Body of pancreas (tissue), 4 donors: ENCODE measurements around the gene IL18RAP. TPM values are rescaled to one million over a fixed set of nuclear protein-coding genes. Genes with fewer than 3 reads are reported as not detected.

Source experiments
- ATAC-seq: fragments of 150-250 bp; one replicate; pipeline ENCODE4 v1.9.1; 2016
- DNase-seq, 4 donors: peaks; one replicate each; pipeline ENCODE4 v3.0.0-alpha.2; 2019
- H3K27ac ChIP-seq, 4 donors: fragments of 200-600 bp; sonication (generic); 1 replicate in 3 of 4; 2 replicates in 1 of 4; pipeline versions ENCODE4 v1.5.1 to v1.6.1; 2016 to 2019; ENCODE audit warnings: mild to moderate bottlenecking in 1 of 4, mixed read lengths in 1 of 4, moderate library complexity in 1 of 4
- H3K27me3 ChIP-seq, 2 donors: fragments of 200-600 bp; sonication (generic); one replicate each; pipeline ENCODE4 v1.6.0; 2016; ENCODE audit warnings: mild to moderate bottlenecking in 1 of 2
- H3K36me3 ChIP-seq, 2 donors: fragments of 200-600 bp; sonication (generic); replicated peaks in 1 of 2; 2 replicates each; pipeline ENCODE4 v1.5.1; 2016; ENCODE audit warnings: low read depth in 2 of 2; ENCODE audit not compliant: insufficient read depth in 1 of 2
- H3K4me1 ChIP-seq: fragments of 200-600 bp; sonication (generic); one replicate; pipeline ENCODE4 v1.6.0; 2016
- H3K4me3 ChIP-seq, 2 donors: fragments of 200-600 bp; sonication (generic); 1 replicate in 1 of 2; 2 replicates in 1 of 2; pipeline ENCODE4 v1.5.1; 2016 to 2019
- H3K9me3 ChIP-seq, 3 donors: fragments of 200-600 bp; sonication (generic); 1 replicate in 2 of 3; 2 replicates in 1 of 3; pipeline ENCODE4 v1.5.1; 2016
- CTCF ChIP-seq, 7 experiments: fragments of 450-650 bp in 4 of 7; fragments of 200-600 bp in 3 of 7; sonication (generic) in 3 of 7; IDR thresholded peaks; one replicate each; pipeline ENCODE4 v1.5.1; 2016 to 2019; ENCODE audit warnings: antibody characterized with exemption in 7 of 7
- POLR2A ChIP-seq, 3 donors: fragments of 450-650 bp; IDR thresholded peaks; one replicate each; pipeline ENCODE4 v1.6.1; 2016; ENCODE audit warnings: antibody characterized with exemption in 3 of 3, mild to moderate bottlenecking in 2 of 3
- WGBS, 2 donors: methylation state at CpG; one replicate each; pipeline ENCODE4 v1.1.5; 2017; 5-methylcytosine and 5-hydroxymethylcytosine counted together
- intact Hi-C: fragments of 100-400 bp; cut with DNase I; formaldehyde crosslinking; loops from one replicate; pipeline ENCODE4 v1.15.1; 2023
- total RNA-seq, 2 donors: library from RNA; depleted of rRNA; stranded (reverse); fragments of >200 nt; gene quantifications; one replicate each; pipeline ENCODE4 v1.1.0, GENCODE V29; 2016

The IL18RAP gene
- total RNA-seq, 2 donors from 2014 or later = 4.9 to 24.4 TPM

GRCh38 chr2:102392942-102393341 is 30.0 kb upstream of the IL18RAP start:
- DNase-seq (no peak), ATAC-seq (no peak)
- Histone ChIP-seq H3K4me1 (no peaks in the 10 kb centered on the region), H3K27me3 (no peaks in the 10 kb centered on the region), H3K27ac (no peak overlapping the region), H3K9me3 (no peaks in the 10 kb centered on the region), H3K4me3 (no peak overlapping the region), H3K36me3 (no peaks in the 10 kb centered on the region)
- TF ChIP-seq POLR2A (IDR thresholded peaks at IDR 0.05) (no peak), CTCF (IDR thresholded peaks at IDR 0.05) (no peak)
- intact Hi-C loops = no loop called here
- WGBS, 2 donors = 21 to 59% methylated on average over 1 of the region's 1 CpG

- H3K36me3 ChIP-seq = no peaks in the 10 kb centered on the region
- intact Hi-C loops = no loop called here
- no peak overlapping the region for H3K27ac ChIP-seq
- no peaks in the 10 kb centered on the region for H3K4me1 ChIP-seq
- ATAC-seq (no peak), DNase-seq (no peak)
- H3K4me3 ChIP-seq = no peak overlapping the region
- H3K9me3 ChIP-seq = no peaks in the 10 kb centered on the region
- TF ChIP-seq POLR2A (IDR thresholded peaks at IDR 0.05) (no peak), CTCF (IDR thresholded peaks at IDR 0.05) (no peak)
- H3K27me3 ChIP-seq = no peaks in the 10 kb centered on the region
- 23 to 46% methylated on average over 2 of the region's 2 CpGs for WGBS, 2 donors
Observed at GRCh38 chr2:102396012-102396411, 26.9 kb upstream of the IL18RAP start.

- Histone ChIP-seq H3K4me1 (no peaks in the 10 kb centered on the region), H3K9me3 (no peaks in the 10 kb centered on the region), H3K27ac (no peak overlapping the region), H3K36me3 (no peaks in the 10 kb centered on the region), H3K27me3 (no peaks in the 10 kb centered on the region), H3K4me3 (no peak overlapping the region)
- 75 to 82% methylated on average over 6 of the region's 6 CpGs for WGBS, 2 donors
- no peak for TF ChIP-seq POLR2A (IDR thresholded peaks at IDR 0.05)
- no peak for TF ChIP-seq CTCF (IDR thresholded peaks at IDR 0.05)
- intact Hi-C loops = no loop called here
- no peak for DNase-seq
- ATAC-seq = no peak
Observed at GRCh38 chr2:102397209-102397608, 25.8 kb upstream of the IL18RAP start.

GRCh38 chr2:102399499-102400141 is 23.3 kb upstream of the IL18RAP start:
- Histone ChIP-seq H3K4me1 (no peaks in the 10 kb centered on the region), H3K9me3 (no peaks in the 10 kb centered on the region), H3K4me3 (no peak overlapping the region), H3K27ac (no peak overlapping the region), H3K27me3 (no peaks in the 10 kb centered on the region), H3K36me3 (no peaks in the 10 kb centered on the region)
- TF ChIP-seq POLR2A (IDR thresholded peaks at IDR 0.05) (no peak), CTCF (IDR thresholded peaks at IDR 0.05) (no peak)
- ATAC-seq (no peak), DNase-seq (no peak)
- intact Hi-C loops = no loop called here
- WGBS, 2 donors = 60 to 62% methylated on average over 7 of the region's 7 CpGs

- Histone ChIP-seq H3K27me3 (no peaks in the 10 kb centered on the region), H3K36me3 (no peaks in the 10 kb centered on the region), H3K4me1 (no peaks in the 10 kb centered on the region), H3K4me3 (no peak overlapping the region), H3K27ac (no peak overlapping the region), H3K9me3 (no peaks in the 10 kb centered on the region)
- DNase-seq = no peak
- TF ChIP-seq CTCF (IDR thresholded peaks at IDR 0.05) = no peak
- TF ChIP-seq POLR2A (IDR thresholded peaks at IDR 0.05) = no peak
- intact Hi-C loops = no loop called here
- ATAC-seq = no peak
Observed at GRCh38 chr2:102401456-102401855, 21.5 kb upstream of the IL18RAP start.
